ENCODE measurements around the gene PDE8B.

Gene PDE8B

GRCh38 chr5:77231471-77232138 lies 21.1 kb downstream of the PDE8B start:
- DNase-seq, result no peak

GRCh38 chr5:77232574-77233358 lies 22.3 kb downstream of the PDE8B start:
- DNase-seq, result no peak

GRCh38 chr5:77235846-77236721 lies 25.6 kb downstream of the PDE8B start:
- no peak for DNase-seq

- DNase-seq, result no peak
These were observed 28.8 kb downstream of the PDE8B start for GRCh38 chr5:77239126-77239741.

GRCh38 chr5:77241444-77241843 lies 31.0 kb downstream of the PDE8B start:
- no peak for DNase-seq

GRCh38 chr5:77249475-77249874 lies 39.0 kb downstream of the PDE8B start:
- DNase-seq, result no peak

GRCh38 chr5:77250021-77250420 lies 39.5 kb downstream of the PDE8B start:
- no peak for DNase-seq

- no peak for DNase-seq
These were observed 41.4 kb downstream of the PDE8B start for GRCh38 chr5:77251921-77252320.

GRCh38 chr5:77255617-77256016 lies 45.1 kb downstream of the PDE8B start:
- no peak for DNase-seq

GRCh38 chr5:77256406-77256805 lies 45.9 kb downstream of the PDE8B start:
- no peak for DNase-seq

- DNase-seq, result no peak
These were observed 48.2 kb downstream of the PDE8B start for GRCh38 chr5:77258652-77259051.

GRCh38 chr5:77259476-77259875 lies 49.0 kb downstream of the PDE8B start:
- DNase-seq, result no peak

- no peak for DNase-seq
These were observed 52.2 kb downstream of the PDE8B start for GRCh38 chr5:77262697-77263096.

GRCh38 chr5:77266291-77266690 lies 55.8 kb downstream of the PDE8B start:
- DNase-seq, result no peak

- DNase-seq, result no peak
These were observed 57.0 kb downstream of the PDE8B start for GRCh38 chr5:77267496-77267895.

GRCh38 chr5:77272206-77272605 lies 61.7 kb downstream of the PDE8B start:
- no peak for DNase-seq

- DNase-seq, result no peak
These were observed 67.3 kb downstream of the PDE8B start for GRCh38 chr5:77277759-77278158.

- DNase-seq, result no peak
These were observed 69.6 kb downstream of the PDE8B start for GRCh38 chr5:77280036-77280435.

- DNase-seq, result no peak
These were observed 71.5 kb downstream of the PDE8B start for GRCh38 chr5:77281969-77282336.

GRCh38 chr5:77282337-77283027 lies 72.0 kb downstream of the PDE8B start:
- no peak for DNase-seq

- no peak for DNase-seq
These were observed 74.9 kb downstream of the PDE8B start for GRCh38 chr5:77285251-77285841.
